ENCODE data around the gene PSMB10.

The PSMB10 gene

DNA sequence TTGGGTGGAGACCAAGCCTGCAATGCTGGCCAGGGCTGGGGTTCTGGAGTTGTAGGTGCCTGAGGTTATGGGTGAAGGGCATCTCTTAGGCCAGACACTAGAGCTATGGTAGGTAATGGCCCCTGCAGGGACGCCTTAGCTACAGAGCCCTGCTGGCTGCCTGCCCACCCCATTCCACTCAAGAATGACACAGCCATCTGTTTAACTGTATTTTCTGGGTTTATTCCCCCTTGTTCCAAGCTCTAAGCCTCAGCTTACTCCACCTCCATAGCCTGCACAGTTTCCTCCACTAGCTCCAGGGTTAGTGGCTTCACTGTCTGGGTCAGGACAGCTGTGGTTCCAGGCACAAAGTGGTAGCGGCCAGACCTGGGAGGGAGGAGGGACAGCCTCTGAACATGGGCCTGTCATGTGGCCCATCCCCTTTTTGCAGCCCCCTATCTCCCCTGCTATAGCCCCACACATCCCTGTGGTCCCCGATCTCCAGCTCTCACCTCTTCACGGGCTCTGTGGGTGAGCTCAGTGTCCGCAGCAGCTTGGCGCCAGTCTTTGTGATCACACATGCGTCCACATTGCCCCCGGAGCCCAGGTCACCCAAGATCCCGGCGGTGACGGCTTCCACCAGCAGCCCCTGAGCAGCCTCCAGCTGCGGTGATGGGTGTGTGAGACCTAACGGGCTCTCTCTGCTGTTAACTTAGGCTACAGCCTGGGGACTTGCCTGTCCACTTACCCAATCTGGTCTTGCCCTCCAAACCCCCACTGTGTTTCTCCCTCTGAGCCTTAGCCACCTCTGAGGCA lies 2.1 kb downstream of the PSMB10 start:
- Histone ChIP-seq H3F3A (ENCODE audit: insufficient read depth) (peaks cover 4% of the 10 kb centered on the region), H3K27me3 (ENCODE audit: low read length) (no peaks in the 10 kb centered on the region), H3K79me2 (ENCODE audit: insufficient read depth, low read length) (peaks cover 20% of the 10 kb centered on the region), H2AFZ (ENCODE audit: low read depth, low read length, severe bottlenecking) (no peak overlapping the region), H3K9me2 (replicated peaks; ENCODE audit: insufficient read depth, low read length) (no peaks in the 10 kb centered on the region), H4K20me1 (ENCODE audit: low read depth, low read length) (no peaks in the 10 kb centered on the region), H3K9me3 (ENCODE audit: insufficient read depth, low read length) (no peaks in the 10 kb centered on the region), H3K27ac (ENCODE audit: low read depth, low read length) (no peak overlapping the region; the same call in 1 of the 2 replicates), H3K4me2 (ENCODE audit: low read depth, low read length, poor library complexity, severe bottlenecking) (peak overlapping the region; percentile 76), H3K9ac (ENCODE audit: low read length) (peak overlapping the region; percentile 89), H3K4me3 (ENCODE audit: insufficient read depth, low read length, poor library complexity, severe bottlenecking) (peak overlapping the region; percentile 75), H3K36me3 (ENCODE audit: low read length) (no peaks in the 10 kb centered on the region)
- TF ChIP-seq, protein P1, sequence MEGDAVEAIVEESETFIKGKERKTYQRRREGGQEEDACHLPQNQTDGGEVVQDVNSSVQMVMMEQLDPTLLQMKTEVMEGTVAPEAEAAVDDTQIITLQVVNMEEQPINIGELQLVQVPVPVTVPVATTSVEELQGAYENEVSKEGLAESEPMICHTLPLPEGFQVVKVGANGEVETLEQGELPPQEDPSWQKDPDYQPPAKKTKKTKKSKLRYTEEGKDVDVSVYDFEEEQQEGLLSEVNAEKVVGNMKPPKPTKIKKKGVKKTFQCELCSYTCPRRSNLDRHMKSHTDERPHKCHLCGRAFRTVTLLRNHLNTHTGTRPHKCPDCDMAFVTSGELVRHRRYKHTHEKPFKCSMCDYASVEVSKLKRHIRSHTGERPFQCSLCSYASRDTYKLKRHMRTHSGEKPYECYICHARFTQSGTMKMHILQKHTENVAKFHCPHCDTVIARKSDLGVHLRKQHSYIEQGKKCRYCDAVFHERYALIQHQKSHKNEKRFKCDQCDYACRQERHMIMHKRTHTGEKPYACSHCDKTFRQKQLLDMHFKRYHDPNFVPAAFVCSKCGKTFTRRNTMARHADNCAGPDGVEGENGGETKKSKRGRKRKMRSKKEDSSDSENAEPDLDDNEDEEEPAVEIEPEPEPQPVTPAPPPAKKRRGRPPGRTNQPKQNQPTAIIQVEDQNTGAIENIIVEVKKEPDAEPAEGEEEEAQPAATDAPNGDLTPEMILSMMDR (IDR thresholded peaks at IDR 0.05; ENCODE audit: insufficient read depth, low read length, poor library complexity, severe bottlenecking), result no peak
- no peak for TF ChIP-seq EZH2phosphoT487 (conservative IDR thresholded peaks at IDR 0.05; ENCODE audit: low read length)

DNA sequence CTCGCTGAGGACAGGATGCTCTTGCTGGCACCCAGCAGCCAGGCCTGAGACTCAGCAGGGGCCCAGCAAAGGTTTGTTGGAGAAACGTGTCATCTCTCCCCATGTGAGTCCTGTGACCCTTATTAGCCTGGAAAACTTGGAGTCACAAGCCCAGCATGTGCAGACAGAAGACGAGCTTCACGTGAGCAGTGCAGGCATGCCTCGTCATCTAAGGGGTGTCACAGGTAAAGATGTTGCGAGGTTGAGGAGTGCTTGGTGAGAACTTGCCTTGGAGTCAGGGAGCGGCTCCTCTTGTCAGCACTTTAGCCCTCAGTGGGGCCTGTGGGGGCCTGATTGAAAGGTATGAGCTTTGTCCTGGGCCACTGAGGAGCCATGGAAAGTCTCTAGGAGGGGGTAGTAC lies 2.8 kb downstream of the PSMB10 start:
- no peak overlapping the region for H3K9ac ChIP-seq (ENCODE audit: low read length)
- no peak overlapping the region for H3K27ac ChIP-seq (ENCODE audit: low read depth, low read length)
- TF ChIP-seq EZH2phosphoT487 (conservative IDR thresholded peaks at IDR 0.05; ENCODE audit: low read length), result no peak
- TF ChIP-seq, protein P1 (IDR thresholded peaks at IDR 0.05; ENCODE audit: insufficient read depth, low read length, poor library complexity, severe bottlenecking), result no peak
- no peak overlapping the region for H2AFZ ChIP-seq (ENCODE audit: low read depth, low read length, severe bottlenecking)
- H3K9me3 ChIP-seq (ENCODE audit: insufficient read depth, low read length), result no peaks in the 10 kb centered on the region
- no peaks in the 10 kb centered on the region for H3K27me3 ChIP-seq (ENCODE audit: low read length)
- H3K79me2 ChIP-seq (ENCODE audit: insufficient read depth, low read length), result peaks cover 17% of the 10 kb centered on the region
- H3K9me2 ChIP-seq (replicated peaks; ENCODE audit: insufficient read depth, low read length), result no peaks in the 10 kb centered on the region
- H3K4me3 ChIP-seq (ENCODE audit: insufficient read depth, low read length, poor library complexity, severe bottlenecking), result no peak overlapping the region
- H3F3A ChIP-seq (ENCODE audit: insufficient read depth), result peaks cover 4% of the 10 kb centered on the region
- H3K4me2 ChIP-seq (ENCODE audit: low read depth, low read length, poor library complexity, severe bottlenecking), result no peak overlapping the region
- no peaks in the 10 kb centered on the region for H3K36me3 ChIP-seq (ENCODE audit: low read length)
- no peaks in the 10 kb centered on the region for H4K20me1 ChIP-seq (ENCODE audit: low read depth, low read length)

DNA sequence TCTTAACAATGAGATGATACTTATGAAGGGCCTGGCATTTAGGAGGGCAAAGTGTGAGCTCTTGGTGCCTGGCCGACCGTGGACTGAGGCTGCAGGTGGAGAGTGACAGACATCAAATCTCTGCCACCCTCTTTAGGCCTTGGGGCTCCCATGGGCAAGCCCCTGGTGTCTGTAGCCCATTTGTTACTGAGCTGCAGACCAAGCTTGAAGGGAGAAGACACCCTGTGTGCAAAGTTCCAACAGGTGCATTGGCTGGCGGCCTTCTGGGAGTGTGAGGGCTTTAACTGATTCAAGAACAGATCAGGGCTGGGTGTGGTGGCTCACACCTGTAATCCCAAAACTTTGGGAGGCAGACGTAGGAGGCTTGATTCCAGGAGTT lies 4.2 kb downstream of the PSMB10 start:
- no peak overlapping the region for H2AFZ ChIP-seq (ENCODE audit: low read depth, low read length, severe bottlenecking)
- peaks cover 15% of the 10 kb centered on the region for H3K79me2 ChIP-seq (ENCODE audit: insufficient read depth, low read length)
- H3K4me3 ChIP-seq (ENCODE audit: insufficient read depth, low read length, poor library complexity, severe bottlenecking), result no peak overlapping the region
- peaks cover 4% of the 10 kb centered on the region for H3F3A ChIP-seq (ENCODE audit: insufficient read depth)
- no peak overlapping the region for H3K9ac ChIP-seq (ENCODE audit: low read length)
- H3K4me2 ChIP-seq (ENCODE audit: low read depth, low read length, poor library complexity, severe bottlenecking), result no peak overlapping the region
- TF ChIP-seq, protein P1 (IDR thresholded peaks at IDR 0.05; ENCODE audit: insufficient read depth, low read length, poor library complexity, severe bottlenecking), result no peak
- no peak for TF ChIP-seq EZH2phosphoT487 (conservative IDR thresholded peaks at IDR 0.05; ENCODE audit: low read length)
- H3K27ac ChIP-seq (ENCODE audit: low read depth, low read length), result no peak overlapping the region
- H3K9me3 ChIP-seq (ENCODE audit: insufficient read depth, low read length), result no peaks in the 10 kb centered on the region
- H3K36me3 ChIP-seq (ENCODE audit: low read length), result no peaks in the 10 kb centered on the region
- no peaks in the 10 kb centered on the region for H3K27me3 ChIP-seq (ENCODE audit: low read length)
- H3K9me2 ChIP-seq (replicated peaks; ENCODE audit: insufficient read depth, low read length), result no peaks in the 10 kb centered on the region
- no peaks in the 10 kb centered on the region for H4K20me1 ChIP-seq (ENCODE audit: low read depth, low read length)

Measured in SU-DHL-6 (cell line).